Measurements from ENCODE around the gene KCNK10. TPM values are rescaled to one million over a fixed set of nuclear protein-coding genes. Genes with fewer than 3 reads are reported as not detected.

The KCNK10 gene
- total RNA-seq, 6 donors from 2014 or later: 0.13 to 0.30 TPM; not detected in 4

DNA sequence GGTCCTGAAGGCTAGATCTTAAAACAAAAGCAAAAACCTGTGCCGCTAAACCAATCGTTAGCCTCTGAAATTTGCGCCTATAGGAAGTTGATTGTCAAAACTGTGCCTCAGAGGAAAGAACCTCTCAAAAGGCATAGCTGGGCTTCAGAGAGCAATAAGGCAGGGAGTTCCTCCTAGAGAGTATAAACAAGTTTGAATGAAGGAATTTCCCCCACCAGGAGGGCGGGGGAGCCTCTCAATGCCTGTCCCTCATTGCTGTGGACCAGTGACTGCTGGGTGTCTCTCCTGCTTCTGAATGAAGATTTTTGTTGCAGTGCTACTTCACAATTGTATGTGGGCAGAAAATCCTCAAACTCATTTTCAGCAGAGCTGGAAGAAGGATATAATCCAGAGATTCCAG, 88.6 kb downstream of the KCNK10 start:
- no peak overlapping the region for H3K27ac ChIP-seq
- 53 to 54% methylated on average over 4 of the region's 4 CpGs for WGBS, 2 donors
- no peak for DNase-seq
- peaks cover 0 to 5% (median 0%) of the 10 kb centered on the region in 4 donors for H3K4me1 ChIP-seq
- ATAC-seq (ENCODE audit: low FRiP score in 2 of 2): no peak
- no peaks in the 10 kb centered on the region for H3K9me3 ChIP-seq
- H3K27me3 ChIP-seq: no peaks in the 10 kb centered on the region
- no peaks in the 10 kb centered on the region for H3K36me3 ChIP-seq
- TF ChIP-seq POLR2A (IDR thresholded peaks at IDR 0.05) (no peak), EP300 (IDR thresholded peaks at IDR 0.05) (no peak), POLR2AphosphoS5 (IDR thresholded peaks at IDR 0.05) (no peak)
- TF ChIP-seq, protein P1, sequence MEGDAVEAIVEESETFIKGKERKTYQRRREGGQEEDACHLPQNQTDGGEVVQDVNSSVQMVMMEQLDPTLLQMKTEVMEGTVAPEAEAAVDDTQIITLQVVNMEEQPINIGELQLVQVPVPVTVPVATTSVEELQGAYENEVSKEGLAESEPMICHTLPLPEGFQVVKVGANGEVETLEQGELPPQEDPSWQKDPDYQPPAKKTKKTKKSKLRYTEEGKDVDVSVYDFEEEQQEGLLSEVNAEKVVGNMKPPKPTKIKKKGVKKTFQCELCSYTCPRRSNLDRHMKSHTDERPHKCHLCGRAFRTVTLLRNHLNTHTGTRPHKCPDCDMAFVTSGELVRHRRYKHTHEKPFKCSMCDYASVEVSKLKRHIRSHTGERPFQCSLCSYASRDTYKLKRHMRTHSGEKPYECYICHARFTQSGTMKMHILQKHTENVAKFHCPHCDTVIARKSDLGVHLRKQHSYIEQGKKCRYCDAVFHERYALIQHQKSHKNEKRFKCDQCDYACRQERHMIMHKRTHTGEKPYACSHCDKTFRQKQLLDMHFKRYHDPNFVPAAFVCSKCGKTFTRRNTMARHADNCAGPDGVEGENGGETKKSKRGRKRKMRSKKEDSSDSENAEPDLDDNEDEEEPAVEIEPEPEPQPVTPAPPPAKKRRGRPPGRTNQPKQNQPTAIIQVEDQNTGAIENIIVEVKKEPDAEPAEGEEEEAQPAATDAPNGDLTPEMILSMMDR (IDR thresholded peaks at IDR 0.05): no peak
- H3K4me3 ChIP-seq: no peak overlapping the region

DNA sequence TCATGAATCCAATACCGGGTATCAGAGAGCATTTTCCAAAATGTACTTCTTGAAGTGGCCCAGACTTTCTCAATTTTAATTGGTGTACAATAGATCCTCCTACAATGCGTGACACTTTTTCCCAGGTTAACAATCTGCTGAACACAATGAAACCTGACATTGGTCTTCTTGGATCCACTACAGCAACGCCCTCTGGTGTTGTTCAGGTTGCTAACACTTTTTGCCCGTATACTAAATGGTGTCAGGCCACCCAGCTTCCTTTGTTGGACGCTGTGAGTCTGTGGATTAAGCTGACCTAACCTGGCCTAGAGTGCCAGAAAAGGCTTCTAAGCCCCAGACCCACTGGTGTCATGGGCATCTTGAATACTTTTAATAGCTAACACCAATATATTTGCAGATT, 89.2 kb downstream of the KCNK10 start:
- Histone ChIP-seq H3K27ac (no peak overlapping the region), H3K4me3 (no peak overlapping the region), H3K27me3 (no peaks in the 10 kb centered on the region), H3K4me1 (peaks cover 0 to 5% (median 0%) of the 10 kb centered on the region in 4 donors), H3K9me3 (no peaks in the 10 kb centered on the region), H3K36me3 (no peaks in the 10 kb centered on the region)
- no peak for TF ChIP-seq POLR2AphosphoS5 (IDR thresholded peaks at IDR 0.05)
- no peak for TF ChIP-seq EP300 (IDR thresholded peaks at IDR 0.05)
- TF ChIP-seq, protein P1 (IDR thresholded peaks at IDR 0.05): no peak
- TF ChIP-seq POLR2A (IDR thresholded peaks at IDR 0.05): no peak
- DNase-seq (no peak), ATAC-seq (ENCODE audit: low FRiP score in 2 of 2) (no peak)
- 58 to 65% methylated on average over 5 of the region's 5 CpGs for WGBS, 2 donors

DNA sequence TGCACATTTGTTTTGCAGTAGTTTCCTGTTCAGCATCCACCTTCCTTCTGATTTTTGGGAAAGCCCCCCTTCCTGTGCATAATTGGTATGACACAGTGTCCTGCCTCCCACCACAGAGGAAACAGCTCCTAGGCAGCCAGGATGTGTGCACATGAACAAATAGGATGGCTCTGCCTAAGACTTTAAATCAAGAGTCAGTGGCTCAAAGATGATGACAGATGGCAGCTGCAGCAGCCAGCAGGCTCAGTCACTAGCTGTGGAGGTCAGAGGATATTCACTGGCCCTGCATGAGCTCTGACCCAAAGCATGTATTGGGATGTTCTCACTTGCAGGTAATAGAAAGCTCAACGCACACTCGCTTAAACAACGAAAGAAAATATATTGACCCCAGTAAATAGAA, 90.3 kb downstream of the KCNK10 start:
- DNase-seq: no peak
- Histone ChIP-seq H3K36me3 (no peaks in the 10 kb centered on the region), H3K27me3 (no peaks in the 10 kb centered on the region), H3K27ac (no peak overlapping the region), H3K4me1 (peaks cover 0 to 5% (median 0%) of the 10 kb centered on the region in 4 donors), H3K9me3 (no peaks in the 10 kb centered on the region), H3K4me3 (no peak overlapping the region)
- ATAC-seq (ENCODE audit: low FRiP score in 2 of 2): no peak
- TF ChIP-seq POLR2A (IDR thresholded peaks at IDR 0.05) (no peak), EP300 (IDR thresholded peaks at IDR 0.05) (no peak), POLR2AphosphoS5 (IDR thresholded peaks at IDR 0.05) (no peak)
- TF ChIP-seq, protein P1 (IDR thresholded peaks at IDR 0.05): no peak
- whole genome bisulfite sequencing, 2 donors: 84 to 89% methylated on average over 3 of the region's 3 CpGs

DNA sequence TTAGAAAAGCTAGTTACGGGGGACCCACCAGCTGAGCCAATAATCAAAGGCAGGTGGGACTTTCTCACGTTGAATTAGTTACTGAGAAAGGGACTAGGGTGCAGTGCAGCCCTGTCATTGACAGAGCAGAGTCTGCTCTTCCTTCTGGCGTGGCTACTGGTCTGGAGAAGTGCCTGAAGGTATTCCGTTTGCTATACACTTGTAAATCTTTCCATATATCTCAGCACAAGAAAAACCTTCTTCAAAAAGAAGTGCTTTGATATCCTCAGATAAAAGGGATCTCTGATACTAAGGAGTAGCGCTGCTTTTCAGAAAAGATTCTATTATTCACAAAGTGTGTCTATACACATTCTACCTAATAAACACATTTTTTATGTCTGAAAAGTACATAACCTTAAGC, 91.5 kb downstream of the KCNK10 start:
- Histone ChIP-seq H3K27ac (no peak overlapping the region), H3K36me3 (no peaks in the 10 kb centered on the region), H3K27me3 (no peaks in the 10 kb centered on the region), H3K4me1 (peaks cover 0 to 5% (median 0%) of the 10 kb centered on the region in 4 donors), H3K4me3 (no peak overlapping the region), H3K9me3 (no peaks in the 10 kb centered on the region)
- DNase-seq (no peak), ATAC-seq (ENCODE audit: low FRiP score in 2 of 2) (no peak)
- WGBS, 2 donors: 64 to 67% methylated on average over 5 of the region's 5 CpGs
- no peak for TF ChIP-seq POLR2AphosphoS5 (IDR thresholded peaks at IDR 0.05)
- no peak for TF ChIP-seq POLR2A (IDR thresholded peaks at IDR 0.05)
- TF ChIP-seq EP300 (IDR thresholded peaks at IDR 0.05): no peak
- TF ChIP-seq, protein P1 (IDR thresholded peaks at IDR 0.05): no peak

DNA sequence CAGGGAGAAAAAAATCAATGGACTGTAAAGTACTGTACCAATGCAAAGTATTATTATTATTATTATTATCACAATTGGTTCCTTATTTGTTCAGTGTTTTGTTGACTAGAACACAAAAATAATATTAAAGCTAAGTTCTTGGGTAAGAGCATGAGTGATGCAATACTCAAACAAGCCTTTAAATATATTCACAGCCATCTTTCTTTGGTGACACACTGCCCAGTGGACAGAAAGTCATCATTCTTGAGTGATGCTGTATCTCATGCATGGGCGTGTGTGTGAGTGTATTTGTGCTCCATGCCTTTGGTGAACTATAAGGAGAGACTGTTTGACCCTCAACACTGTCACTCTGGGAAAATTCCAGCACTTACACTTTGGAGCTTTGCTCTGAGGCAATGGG, 93.6 kb downstream of the KCNK10 start:
- H3K27ac ChIP-seq: no peak overlapping the region
- TF ChIP-seq EP300 (IDR thresholded peaks at IDR 0.05) (no peak), POLR2AphosphoS5 (IDR thresholded peaks at IDR 0.05) (no peak), POLR2A (IDR thresholded peaks at IDR 0.05) (no peak)
- TF ChIP-seq, protein P1 (IDR thresholded peaks at IDR 0.05): no peak
- H3K36me3 ChIP-seq: no peaks in the 10 kb centered on the region
- peaks cover 0 to 5% (median 0%) of the 10 kb centered on the region in 4 donors for H3K4me1 ChIP-seq
- no peak overlapping the region for H3K4me3 ChIP-seq
- ATAC-seq (ENCODE audit: low FRiP score in 2 of 2): no peak
- H3K27me3 ChIP-seq: no peaks in the 10 kb centered on the region
- WGBS, 2 donors: 80 to 95% methylated on average over 1 of the region's 1 CpG
- H3K9me3 ChIP-seq: no peaks in the 10 kb centered on the region
- no peak for DNase-seq
